IMR-90 (cell line): ENCODE measurements around the gene CTNNA2. TPM values are rescaled to one million over a fixed set of nuclear protein-coding genes. Genes with fewer than 3 reads are reported as not detected.
A peak's percentile ranks its signal among the peaks of the same experiment; 100 is the strongest.

Experiments used
- ATAC-seq: fragments of 200-7000 bp; cut with Tn5 transposase; 2 replicates; pipeline ENCODE4 v1.9.1; 2020; ENCODE audit warnings: low read depth, mild to moderate bottlenecking, moderate library complexity
- BruUV-seq: library from RNA; stranded (reverse); fragments of 400-500 nt; replicated peaks from 2 replicates; lab custom pipeline; 2021; lab: Mats Ljungman, UMichigan
- CTCF ChIA-PET: fragments of 300-600 bp; formaldehyde crosslinking; extraction: SDS; loops from one replicate; lab custom pipeline; 2021; ENCODE audit warnings: antibody characterized with exemption; lab: Yijun Ruan, JAX
- POLR2A ChIA-PET: fragments of 300-600 bp; sonication (Branson Sonifier 250); formaldehyde crosslinking; loops from one replicate; lab custom pipeline; 2022; ENCODE audit warnings: antibody characterized with exemption; ENCODE audit not compliant: unreplicated experiment; lab: Charles Lee
- DNase-seq: peaks from one replicate; pipeline ENCODE4 v3.0.0; 2013
- H2AFZ ChIP-seq: replicated peaks from 2 replicates; pipeline ENCODE3; 2013; ENCODE audit warnings: low read length, mild to moderate bottlenecking; ENCODE audit not compliant: poor library complexity
- H2AK5ac ChIP-seq: 2 replicates; pipeline ENCODE4 v1.6.1; 2013; ENCODE audit warnings: low read depth, low read length, inconsistent platforms
- H2AK9ac ChIP-seq: replicated peaks from 2 replicates; pipeline ENCODE3; 2013; ENCODE audit warnings: mild to moderate bottlenecking, low read depth, low read length, moderate library complexity; ENCODE audit not compliant: poor library complexity
- H2BK120ac ChIP-seq: 2 replicates; pipeline ENCODE4 v1.6.1; 2013; ENCODE audit warnings: low read depth, low read length, inconsistent platforms
- H2BK15ac ChIP-seq: 3 replicates; pipeline ENCODE4 v1.6.1; 2013; ENCODE audit warnings: low read depth, low read length, inconsistent platforms
- H2BK20ac ChIP-seq: 2 replicates; pipeline ENCODE4 v1.6.1; 2013; ENCODE audit warnings: low read depth, mild to moderate bottlenecking, inconsistent platforms, low read length, moderate library complexity
- H2BK5ac ChIP-seq: 2 replicates; pipeline ENCODE4 v1.6.1; 2013; ENCODE audit warnings: mild to moderate bottlenecking, low read depth, low read length, inconsistent platforms; ENCODE audit not compliant: poor library complexity, severe bottlenecking
- H3K14ac ChIP-seq: replicated peaks from 2 replicates; pipeline ENCODE4 v1.6.1; 2013; ENCODE audit warnings: low read depth, low read length, inconsistent platforms
- H3K18ac ChIP-seq: 2 replicates; pipeline ENCODE4 v1.6.1; 2013; ENCODE audit warnings: low read depth, low read length, control low read depth
- H3K23ac ChIP-seq: 2 replicates; pipeline ENCODE4 v1.6.1; 2013; ENCODE audit warnings: low read depth, low read length, inconsistent platforms
- H3K27ac ChIP-seq: 2 replicates; pipeline ENCODE4 v1.5.1; 2013; ENCODE audit warnings: mild to moderate bottlenecking, control low read depth, low read length; ENCODE audit not compliant: insufficient read depth
- H3K27me3 ChIP-seq: 2 replicates; pipeline ENCODE4 v1.6.1; 2013; ENCODE audit warnings: low read length; ENCODE audit not compliant: control insufficient read depth, insufficient read depth
- H3K36me3 ChIP-seq: 2 replicates; pipeline ENCODE4 v1.6.1; 2013; ENCODE audit warnings: low read length, mixed read lengths; ENCODE audit not compliant: control insufficient read depth, insufficient read depth
- H3K4ac ChIP-seq: 2 replicates; pipeline ENCODE4 v1.6.1; 2013; ENCODE audit warnings: low read depth, low read length, inconsistent platforms
- H3K4me1 ChIP-seq: 2 replicates; pipeline ENCODE4 v1.6.1; 2013; ENCODE audit warnings: low read length, mixed read lengths; ENCODE audit not compliant: control insufficient read depth, insufficient read depth
- H3K4me2 ChIP-seq: 2 replicates; pipeline ENCODE4 v1.6.1; 2013; ENCODE audit warnings: low read depth, mild to moderate bottlenecking, control low read depth, low read length, moderate library complexity
- H3K4me3 ChIP-seq: 2 replicates; pipeline ENCODE4 v1.5.1; 2013; ENCODE audit warnings: low read depth, mild to moderate bottlenecking, control low read depth, low read length, moderate library complexity; ENCODE audit not compliant: insufficient read depth
- H3K56ac ChIP-seq: 2 replicates; pipeline ENCODE4 v1.6.1; 2013; ENCODE audit warnings: low read length, inconsistent platforms; ENCODE audit not compliant: insufficient read depth; ENCODE audit errors: extremely low read depth
- H3K79me1 ChIP-seq, 2 experiments: 2 replicates each; pipeline ENCODE4 v1.6.1; 2013; ENCODE audit warnings: low read length in 2 of 2, inconsistent platforms in 1 of 2, low read depth in 1 of 2
- H3K9ac ChIP-seq: 2 replicates; pipeline ENCODE4 v1.6.1; 2013; ENCODE audit warnings: low read depth, low read length, control low read depth
- H3K9me1 ChIP-seq: 2 replicates; pipeline ENCODE4 v1.6.1; 2013; ENCODE audit warnings: low read length, inconsistent platforms; ENCODE audit not compliant: insufficient read depth
- H3K9me3 ChIP-seq: 2 replicates; pipeline ENCODE4 v1.6.1; 2013; ENCODE audit warnings: low read length; ENCODE audit not compliant: control insufficient read depth, insufficient read depth
- H4K20me1 ChIP-seq: 2 replicates; pipeline ENCODE4 v1.6.1; 2013; ENCODE audit warnings: low read length, inconsistent platforms; ENCODE audit not compliant: insufficient read depth
- H4K5ac ChIP-seq: 2 replicates; pipeline ENCODE4 v1.6.1; 2013; ENCODE audit warnings: mild to moderate bottlenecking, low read depth, low read length, control low read depth
- H4K8ac ChIP-seq, 2 experiments: 2 replicates each; pipeline ENCODE4 v1.6.1; 2013; ENCODE audit warnings: low read depth in 2 of 2, low read length in 2 of 2, control low read depth in 1 of 2, inconsistent platforms in 1 of 2
- H4K91ac ChIP-seq: 2 replicates; pipeline ENCODE4 v1.6.1; 2013; ENCODE audit warnings: low read depth, low read length, inconsistent platforms; ENCODE audit not compliant: insufficient read depth
- BHLHE40 ChIP-seq: fragments of 150-350 bp; IDR thresholded peaks from 2 replicates; pipeline ENCODE4 v1.6.1; 2016; ENCODE audit warnings: mild to moderate bottlenecking, low read depth, low read length
- CEBPB ChIP-seq: IDR thresholded peaks from 2 replicates; pipeline ENCODE4 v1.6.1; 2012; ENCODE audit warnings: low read depth, low read length, improper control_type of control experiment
- CHD1 ChIP-seq: IDR thresholded peaks from 2 replicates; pipeline ENCODE4 v1.6.1; 2012; ENCODE audit warnings: low read depth, low read length, improper control_type of control experiment
- CTCF ChIP-seq: conservative IDR thresholded peaks from 2 replicates; pipeline ENCODE4 v1.5.1; 2012; ENCODE audit warnings: mild to moderate bottlenecking, low read depth, low read length, improper control_type of control experiment
- ELK1 ChIP-seq: fragments of 150-350 bp; IDR thresholded peaks from 2 replicates; pipeline ENCODE4 v1.6.1; 2016; ENCODE audit warnings: low read depth, mild to moderate bottlenecking, low read length, moderate library complexity, borderline replicate concordance
- FOS ChIP-seq: fragments of 150-350 bp; IDR thresholded peaks from 2 replicates; pipeline ENCODE4 v1.6.1; 2016; ENCODE audit warnings: low read depth, low read length
- MAFK ChIP-seq: IDR thresholded peaks from 2 replicates; pipeline ENCODE4 v1.6.1; 2012; ENCODE audit warnings: low read depth, low read length, improper control_type of control experiment
- MAZ ChIP-seq: IDR thresholded peaks from 2 replicates; pipeline ENCODE4 v1.6.1; 2012; ENCODE audit warnings: low read depth, mild to moderate bottlenecking, low read length, improper control_type of control experiment, moderate library complexity, borderline replicate concordance
- MXI1 ChIP-seq: IDR thresholded peaks from 2 replicates; pipeline ENCODE4 v1.6.1; 2012; ENCODE audit warnings: low read depth, mild to moderate bottlenecking, low read length, moderate library complexity, borderline replicate concordance
- NFE2L2 ChIP-seq: fragments of 150-350 bp; IDR thresholded peaks from 2 replicates; pipeline ENCODE4 v1.6.1; 2016; ENCODE audit warnings: low read depth, mild to moderate bottlenecking, low read length
- POLR2A ChIP-seq: IDR thresholded peaks from 2 replicates; pipeline ENCODE4 v1.6.1; 2012; ENCODE audit warnings: mild to moderate bottlenecking, low read depth, low read length
- RAD21 ChIP-seq: IDR thresholded peaks from 2 replicates; pipeline ENCODE4 v1.6.1; 2012; ENCODE audit warnings: low read length, improper control_type of control experiment
- RCOR1 ChIP-seq: IDR thresholded peaks from 2 replicates; pipeline ENCODE4 v1.6.1; 2012; ENCODE audit warnings: mild to moderate bottlenecking, low read length, improper control_type of control experiment; ENCODE audit not compliant: insufficient replicate concordance
- RFX5 ChIP-seq: IDR thresholded peaks from 2 replicates; pipeline ENCODE4 v1.8.0; 2012; ENCODE audit warnings: low read depth, mild to moderate bottlenecking, low read length, moderate library complexity
- SMC3 ChIP-seq: fragments of 150-350 bp; IDR thresholded peaks from 2 replicates; pipeline ENCODE4 v1.6.1; 2016; ENCODE audit warnings: low read depth, mild to moderate bottlenecking, antibody characterized with exemption, low read length, moderate library complexity
- USF2 ChIP-seq: fragments of 150-350 bp; IDR thresholded peaks from 2 replicates; pipeline ENCODE4 v1.6.1; 2017; ENCODE audit warnings: mild to moderate bottlenecking, antibody characterized with exemption, low read length, low read depth
- WGBS, 2 experiments: methylation state at CpG; one replicate each; pipeline versions ENCODE4 v1.1.5 to v1.1.7; 2013; ENCODE audit warnings: missing lambda C conversion rate in 2 of 2; ENCODE audit not compliant: insufficient read length in 1 of 2; ENCODE audit errors: extremely low coverage in 2 of 2; 5-methylcytosine and 5-hydroxymethylcytosine counted together
- dilution Hi-C: fragments of 300-500 bp; cut with HindIII; formaldehyde crosslinking; loops from one replicate; pipeline ENCODE4 v1.14.3; 2018; ENCODE audit warnings: low sequenced_read_pairs; ENCODE audit not compliant: unreplicated experiment
- in situ Hi-C: fragments of 300-500 bp; cut with MboI; formaldehyde crosslinking; loops from 3 replicates; pipeline ENCODE4 v1.14.3; 2019; ENCODE audit warnings: low sequenced_read_pairs, inconsistent platforms, mixed read lengths
- intact Hi-C: fragments of 100-400 bp; cut with micrococcal nuclease; formaldehyde crosslinking; loops from 2 replicates; pipeline ENCODE4 v1.10.0; 2022
- polyA plus RNA-seq, 3 experiments: library from polyadenylated mRNA; depleted of rRNA; stranded (reverse); fragments of >200 nt; gene quantifications; 2 replicates each; pipeline ENCODE4 v1.2.3, GENCODE V29; 2012; ENCODE audit warnings: low replicate concordance in 1 of 3
- total RNA-seq: library from RNA; depleted of rRNA; stranded (reverse); fragments of >200 nt; gene quantifications from 2 replicates; pipeline ENCODE4 v1.2.3, GENCODE V29; 2012

CTNNA2 gene
- total and polyA plus RNA-seq, 2 of the 4 experiments (the other 2 are of a cell fraction), result not detected

GRCh38 chr2:79977792-79978191, 464.9 kb downstream of the CTNNA2 start:
- Histone ChIP-seq H3K27me3 (no peaks in the 10 kb centered on the region), H3K4me2 (no peak overlapping the region), H3K23ac (no peak overlapping the region), H2AK9ac (no peak overlapping the region), H4K8ac (no peak overlapping the region), H3K9ac (no peak overlapping the region), H3K4ac (no peak overlapping the region), H4K91ac (no peak overlapping the region), H2BK120ac (no peak overlapping the region), H3K27ac (no peak overlapping the region), H3K4me1 (no peaks in the 10 kb centered on the region), H3K56ac (no peak overlapping the region), H2AK5ac (no peak overlapping the region), H3K9me3 (no peaks in the 10 kb centered on the region), H3K18ac (no peak overlapping the region), H3K36me3 (no peaks in the 10 kb centered on the region), H2BK5ac (no peak overlapping the region), H4K5ac (no peak overlapping the region), H4K20me1 (no peaks in the 10 kb centered on the region), H2BK20ac (no peak overlapping the region), H3K14ac (no peak overlapping the region), H3K4me3 (no peak overlapping the region), H2BK15ac (no peak overlapping the region), H2AFZ (no peak overlapping the region), H3K79me1 (no peaks in the 10 kb centered on the region), H3K9me1 (no peaks in the 10 kb centered on the region)
- CTCF ChIA-PET, result interaction anchor here (1.4 kb wide), 1 partner anchor 13 kb away, joined by 3 read pairs; no protein-coding TSS in a partner anchor
- DNase-seq (peak; percentile 56), ATAC-seq (peak; percentile 83)
- no peak for TF ChIP-seq USF2
- TF ChIP-seq POLR2A, result no peak
- no peak for TF ChIP-seq MAFK
- no peak for TF ChIP-seq NFE2L2
- TF ChIP-seq BHLHE40, result no peak
- no peak for TF ChIP-seq RAD21
- TF ChIP-seq FOS, result no peak
- TF ChIP-seq CEBPB, result no peak
- no peak for TF ChIP-seq CTCF
- TF ChIP-seq CHD1, result no peak
- no peak for TF ChIP-seq RFX5
- no peak for TF ChIP-seq SMC3
- TF ChIP-seq ELK1, result no peak
- TF ChIP-seq RCOR1, result no peak
- no peak for TF ChIP-seq MXI1
- TF ChIP-seq MAZ, result no peak
- BruUV-seq, result no TSS peak
- POLR2A ChIA-PET, result no interaction called here
- dilution Hi-C loops (no loop called here), intact Hi-C loops (no loop called here), in situ Hi-C loops (no loop called here)
- no CpG with 5 or more reads among the region's 2 CpGs for WGBS, 2 experiments
